ENCODE results near the gene JMJD6.

- TF ChIP-seq CTCF (IDR thresholded peaks at IDR 0.05) (no peak), POLR2A (IDR thresholded peaks at IDR 0.05) (no peak), POLR2AphosphoS5 (IDR thresholded peaks at IDR 0.05) (no peak), EP300 (IDR thresholded peaks at IDR 0.05) (no peak)
These were observed 56.2 kb downstream of the JMJD6 start for GRCh38 chr17:76670020-76670717.

Data from gastroesophageal sphincter (tissue), 3 donors.